ENCODE measurements around the gene POU2F1. TPM values are rescaled to one million over a fixed set of nuclear protein-coding genes. Genes with fewer than 3 reads are reported as not detected.
"Not testable (repeated sequence)": the region's sequence is repeated elsewhere in the genome, so short reads cannot be mapped to it uniquely, and the experiment has no call there.

The POU2F1 gene
- total and polyA plus RNA-seq, 7 donors, result 0.83 to 9.0 (median 6.3) TPM

DNA sequence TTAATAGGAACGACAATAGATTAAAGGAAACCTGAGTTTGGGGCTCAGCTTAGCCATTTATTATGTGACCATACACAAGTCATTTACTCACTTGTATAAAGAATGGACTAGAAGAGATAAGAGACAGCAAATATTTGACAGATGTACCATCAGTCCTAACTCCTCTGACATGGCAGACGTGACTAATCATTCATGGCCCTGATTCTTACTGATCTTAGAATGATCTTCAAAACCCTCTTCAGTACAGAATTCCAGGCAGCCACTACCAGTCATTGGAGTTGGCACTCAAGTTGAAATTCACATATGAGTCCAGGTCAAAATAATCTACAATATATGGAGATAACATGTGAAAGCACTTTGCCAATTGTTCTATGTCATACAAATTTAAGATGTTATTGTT, 21.0 kb upstream of the POU2F1 start:
- intact Hi-C loops (cut with DNase I), result no loop called here
- H3K27me3 ChIP-seq (ENCODE audit: insufficient read depth in 3 of 3, low read length in 2 of 3), result no peaks in the 10 kb centered on the region
- no peaks in the 10 kb centered on the region for H3K4me1 ChIP-seq
- DNase-seq, result no peak
- ATAC-seq, result no peak
- no peak overlapping the region for H3K27ac ChIP-seq
- H3K36me3 ChIP-seq (ENCODE audit: insufficient read depth in 1 of 2, low read depth in 1 of 2), result no peaks in the 10 kb centered on the region
- peaks cover 4% of the 10 kb centered on the region for H3K9me3 ChIP-seq
- WGBS, 3 donors, result 88 to 92% (median 90%) methylated on average over 2 of the region's 2 CpGs
- TF ChIP-seq, protein P1, sequence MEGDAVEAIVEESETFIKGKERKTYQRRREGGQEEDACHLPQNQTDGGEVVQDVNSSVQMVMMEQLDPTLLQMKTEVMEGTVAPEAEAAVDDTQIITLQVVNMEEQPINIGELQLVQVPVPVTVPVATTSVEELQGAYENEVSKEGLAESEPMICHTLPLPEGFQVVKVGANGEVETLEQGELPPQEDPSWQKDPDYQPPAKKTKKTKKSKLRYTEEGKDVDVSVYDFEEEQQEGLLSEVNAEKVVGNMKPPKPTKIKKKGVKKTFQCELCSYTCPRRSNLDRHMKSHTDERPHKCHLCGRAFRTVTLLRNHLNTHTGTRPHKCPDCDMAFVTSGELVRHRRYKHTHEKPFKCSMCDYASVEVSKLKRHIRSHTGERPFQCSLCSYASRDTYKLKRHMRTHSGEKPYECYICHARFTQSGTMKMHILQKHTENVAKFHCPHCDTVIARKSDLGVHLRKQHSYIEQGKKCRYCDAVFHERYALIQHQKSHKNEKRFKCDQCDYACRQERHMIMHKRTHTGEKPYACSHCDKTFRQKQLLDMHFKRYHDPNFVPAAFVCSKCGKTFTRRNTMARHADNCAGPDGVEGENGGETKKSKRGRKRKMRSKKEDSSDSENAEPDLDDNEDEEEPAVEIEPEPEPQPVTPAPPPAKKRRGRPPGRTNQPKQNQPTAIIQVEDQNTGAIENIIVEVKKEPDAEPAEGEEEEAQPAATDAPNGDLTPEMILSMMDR (IDR thresholded peaks at IDR 0.05), result no peak
- no peak overlapping the region for H3K4me3 ChIP-seq

DNA sequence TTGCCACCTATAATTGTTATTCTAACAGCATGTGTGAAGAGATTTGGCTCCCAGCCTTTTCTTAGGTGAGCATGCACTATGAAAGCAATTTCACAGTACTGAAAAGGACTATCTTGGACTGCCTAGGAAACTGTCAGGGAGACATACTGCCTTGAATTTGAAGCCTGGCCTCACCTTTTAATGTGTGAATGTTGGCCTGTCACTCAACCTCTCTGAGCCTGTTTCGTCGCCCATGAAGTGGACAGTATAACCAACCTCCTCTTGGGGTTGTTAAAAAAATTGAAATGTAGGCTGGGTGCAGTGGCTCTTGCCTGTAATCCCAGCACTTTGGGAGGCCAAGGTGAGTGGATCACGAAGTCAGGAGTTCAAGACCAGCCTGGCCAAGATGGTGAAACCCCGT, 20.4 kb upstream of the POU2F1 start:
- H3K9me3 ChIP-seq, result peaks cover 4% of the 10 kb centered on the region
- H3K27me3 ChIP-seq (ENCODE audit: insufficient read depth in 3 of 3, low read length in 2 of 3), result no peaks in the 10 kb centered on the region
- 89 to 96% (median 94%) methylated on average over 3 to 4 of the region's 4 CpGs for WGBS, 3 donors
- ATAC-seq (no peak), DNase-seq (no peak)
- no peak overlapping the region for H3K27ac ChIP-seq
- TF ChIP-seq, protein P1 (IDR thresholded peaks at IDR 0.05), result no peak
- H3K4me3 ChIP-seq, result no peak overlapping the region
- no peaks in the 10 kb centered on the region for H3K36me3 ChIP-seq (ENCODE audit: insufficient read depth in 1 of 2, low read depth in 1 of 2)
- H3K4me1 ChIP-seq, result no peaks in the 10 kb centered on the region
- intact Hi-C loops (cut with DNase I), result no loop called here

DNA sequence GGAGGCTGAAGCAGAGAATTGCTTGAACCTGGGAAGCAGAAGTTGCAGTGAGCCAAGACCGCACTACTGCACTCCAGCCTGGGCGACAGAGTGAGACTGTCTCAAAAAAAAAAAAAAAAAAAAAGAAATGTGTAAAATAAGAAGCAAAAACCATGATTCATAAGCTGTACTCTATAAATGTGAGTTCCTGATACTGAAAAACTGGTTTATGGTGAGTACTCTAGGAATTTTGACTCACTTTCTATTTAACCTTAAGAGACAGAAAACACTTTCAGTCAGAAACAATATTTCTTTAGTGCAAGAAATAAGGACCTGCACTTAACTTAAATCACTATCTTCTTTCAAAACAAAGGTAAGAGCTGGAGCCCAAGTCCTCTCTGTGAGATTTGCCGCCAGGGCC, 19.9 kb upstream of the POU2F1 start:
- WGBS, 3 donors, result 97 to 100% (median 98%) methylated on average over 3 of the region's 3 CpGs
- TF ChIP-seq, protein P1 (IDR thresholded peaks at IDR 0.05), result no peak
- no peaks in the 10 kb centered on the region for H3K4me1 ChIP-seq

DNA sequence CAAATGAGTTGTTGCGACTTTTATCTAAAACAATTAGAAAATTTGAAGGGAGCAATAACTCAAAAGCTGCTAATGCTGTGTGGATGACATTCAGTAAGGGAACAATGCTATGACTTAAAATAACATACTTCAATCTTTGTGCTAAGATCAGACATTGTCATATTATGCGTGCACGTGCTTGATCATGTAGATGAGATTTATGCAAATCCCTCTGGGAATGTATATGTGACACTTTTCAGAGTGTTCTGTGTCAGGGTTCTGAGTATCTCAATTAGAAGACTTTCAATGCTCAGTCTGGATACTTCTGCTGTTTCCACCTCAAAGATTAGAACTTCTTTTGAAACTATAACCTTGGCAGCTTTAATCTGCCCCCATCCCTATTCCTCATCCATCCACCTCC, 18.6 kb upstream of the POU2F1 start:
- no peak for DNase-seq
- TF ChIP-seq, protein P1 (IDR thresholded peaks at IDR 0.05), result no peak
- H3K4me1 ChIP-seq, result no peaks in the 10 kb centered on the region
- no peaks in the 10 kb centered on the region for H3K27me3 ChIP-seq (ENCODE audit: insufficient read depth in 3 of 3, low read length in 2 of 3)
- no peak overlapping the region for H3K27ac ChIP-seq
- intact Hi-C loops (cut with DNase I), result no loop called here
- no peak overlapping the region for H3K4me3 ChIP-seq
- WGBS, 3 donors, result 78 to 84% (median 83%) methylated on average over 3 of the region's 3 CpGs
- peaks cover 4% of the 10 kb centered on the region for H3K9me3 ChIP-seq
- H3K36me3 ChIP-seq (ENCODE audit: insufficient read depth in 1 of 2, low read depth in 1 of 2), result no peaks in the 10 kb centered on the region
- ATAC-seq, result no peak

More for the DNA sequence above, 19.9 kb upstream of the POU2F1 start:
- ATAC-seq (no peak), DNase-seq (no peak)
- peaks cover 4% of the 10 kb centered on the region for H3K9me3 ChIP-seq
- H3K27ac ChIP-seq, result no peak overlapping the region
- H3K4me3 ChIP-seq, result no peak overlapping the region
- H3K27me3 ChIP-seq (ENCODE audit: insufficient read depth in 3 of 3, low read length in 2 of 3), result no peaks in the 10 kb centered on the region
- intact Hi-C loops (cut with DNase I), result no loop called here
- no peaks in the 10 kb centered on the region for H3K36me3 ChIP-seq (ENCODE audit: insufficient read depth in 1 of 2, low read depth in 1 of 2)

DNA sequence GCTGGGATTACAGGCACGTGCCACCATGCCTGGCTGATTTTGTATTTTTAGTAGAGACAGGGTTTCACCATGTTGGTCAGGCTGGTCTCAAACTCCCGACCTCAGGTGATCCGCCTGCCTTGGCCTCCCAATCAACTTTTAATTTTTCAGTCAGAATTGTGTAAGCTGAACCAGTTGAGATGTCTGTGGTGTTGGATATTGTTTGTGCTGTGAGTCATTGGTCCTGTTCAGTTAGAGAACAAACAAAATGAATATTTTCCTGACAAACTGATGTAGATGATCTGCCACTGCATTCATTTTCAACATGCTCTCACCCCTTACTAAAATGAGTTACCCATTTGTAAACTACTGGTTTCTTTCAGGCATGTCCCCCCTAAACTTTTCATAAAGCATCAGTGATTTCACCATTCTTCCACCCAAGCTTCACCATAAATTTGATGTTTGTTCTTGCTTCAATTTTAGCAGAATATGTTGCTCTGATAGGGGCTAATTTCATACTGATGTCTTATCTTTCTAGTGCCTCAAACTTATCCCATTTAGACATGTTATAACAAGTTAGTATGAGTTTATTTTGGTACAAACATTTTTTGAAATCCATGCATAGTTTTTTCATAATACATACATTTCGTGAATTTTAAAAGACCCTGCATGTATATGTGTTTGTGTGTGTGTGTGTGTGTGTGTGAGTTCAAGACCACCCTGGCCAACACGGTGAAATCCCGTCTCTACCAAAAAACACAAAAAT, 15.2 kb upstream of the POU2F1 start:
- H3K4me3 ChIP-seq, DNase-seq: not testable (repeated sequence)
- intact Hi-C loops (cut with DNase I), result loop anchor here in 1 of 2 donors (5.0 kb wide), 2 partner anchors 53 to 138 kb away; no protein-coding TSS in a partner anchor

More for the DNA sequence above, 15.2 kb upstream of the POU2F1 start:
- H3K9me3 ChIP-seq; H3K4me1 ChIP-seq; ATAC-seq; H3K27ac ChIP-seq; H3K27me3 ChIP-seq (ENCODE audit: insufficient read depth in 3 of 3, low read length in 2 of 3); H3K36me3 ChIP-seq (ENCODE audit: insufficient read depth in 1 of 2, low read depth in 1 of 2): not testable (repeated sequence)
- WGBS, 3 donors, result 89 to 94% (median 91%) methylated on average over 6 of the region's 6 CpGs
